ENCODE results near the gene PRR12.
"Not testable (repeated sequence)": the region's sequence is repeated elsewhere in the genome, so short reads cannot be mapped to it uniquely, and the experiment has no call there.

GRCh38 chr19:49617860-49618259 is 26.9 kb downstream of the PRR12 start:
- not testable (repeated sequence) for TF ChIP-seq CTCF (IDR thresholded peaks at IDR 0.05; ENCODE audit: low read depth, low read length, poor library complexity, severe bottlenecking); EZH2phosphoT487 (IDR thresholded peaks at IDR 0.05; ENCODE audit: borderline replicate concordance, low read length)
